Osteoblast (primary cell): ENCODE results near the gene PPIP5K1. TPM values are rescaled to one million over a fixed set of nuclear protein-coding genes. Genes with fewer than 3 reads are reported as not detected.
A peak's percentile ranks its signal among the peaks of the same experiment; 100 is the strongest.

Source experiments
- DNase-seq: peaks from one replicate; pipeline ENCODE4 v3.0.0; 2011; ENCODE audit warnings: low spot score, mixed read lengths; ENCODE audit not compliant: insufficient read length; ENCODE audit errors: missing footprints
- H2AFZ ChIP-seq: 2 replicates; pipeline ENCODE4 v1.6.0; 2011; ENCODE audit warnings: mild to moderate bottlenecking, low read length
- H3K27ac ChIP-seq: 2 replicates; pipeline ENCODE4 v1.5.1; 2011; ENCODE audit warnings: mild to moderate bottlenecking, low read depth, low read length, moderate library complexity
- H3K27me3 ChIP-seq: 2 replicates; pipeline ENCODE4 v1.6.0; 2012; ENCODE audit warnings: mild to moderate bottlenecking, control low read depth, inconsistent platforms, low read length, moderate library complexity; ENCODE audit not compliant: insufficient read depth
- H3K36me3 ChIP-seq: 2 replicates; pipeline ENCODE4 v1.5.1; 2011; ENCODE audit warnings: mild to moderate bottlenecking, low read length, control low read depth, moderate library complexity; ENCODE audit not compliant: insufficient read depth
- H3K4me1 ChIP-seq: 2 replicates; pipeline ENCODE4 v1.5.1; 2011; ENCODE audit warnings: mild to moderate bottlenecking, low read length, control low read depth, moderate library complexity; ENCODE audit not compliant: insufficient read depth
- H3K4me2 ChIP-seq: 2 replicates; pipeline ENCODE4 v1.6.0; 2011; ENCODE audit warnings: mild to moderate bottlenecking, low read length; ENCODE audit not compliant: insufficient read depth
- H3K4me3 ChIP-seq: fragments of 200-600 bp; sonication (generic); 3 replicates; pipeline ENCODE4 v1.5.1; 2012; ENCODE audit warnings: mild to moderate bottlenecking, low read length, inconsistent platforms; ENCODE audit not compliant: insufficient read depth
- H3K79me2 ChIP-seq: 2 replicates; pipeline ENCODE4 v1.6.0; 2012; ENCODE audit warnings: mild to moderate bottlenecking, low read length, control low read depth, inconsistent platforms; ENCODE audit not compliant: insufficient read depth
- H3K9me3 ChIP-seq: 2 replicates; pipeline ENCODE4 v1.5.1; 2011; ENCODE audit warnings: low read depth, low read length, control low read depth
- H4K20me1 ChIP-seq: 2 replicates; pipeline ENCODE4 v1.6.0; 2012; ENCODE audit warnings: mild to moderate bottlenecking, low read length, control low read depth; ENCODE audit not compliant: insufficient read depth
- CTCF ChIP-seq: IDR thresholded peaks from 2 replicates; pipeline ENCODE4 v1.5.1; 2011; ENCODE audit warnings: mild to moderate bottlenecking, low read depth, low read length, moderate library complexity; ENCODE audit errors: extremely low read depth
- total RNA-seq: library from RNA; depleted of rRNA; stranded (reverse); fragments of >200 nt; gene quantifications from 2 replicates; pipeline ENCODE4 v1.2.3, GENCODE V29; 2012

PPIP5K1 gene
- total RNA-seq, 1 donor = 20.3 TPM

- no peak overlapping the region for H3K4me2 ChIP-seq
- peaks cover 64% of the 10 kb centered on the region for H3K79me2 ChIP-seq
- no peak overlapping the region for H3K27ac ChIP-seq
- peak; percentile 2 for DNase-seq
- H3K36me3 ChIP-seq = peaks cover 69% of the 10 kb centered on the region
- H3K9me3 ChIP-seq = no peaks in the 10 kb centered on the region
- TF ChIP-seq CTCF = no peak
- H4K20me1 ChIP-seq = peaks cover 79% of the 10 kb centered on the region
- H3K27me3 ChIP-seq = no peaks in the 10 kb centered on the region
- no peak overlapping the region for H2AFZ ChIP-seq
- peaks cover 11% of the 10 kb centered on the region for H3K4me1 ChIP-seq
- H3K4me3 ChIP-seq = no peak overlapping the region
Observed at GRCh38 chr15:43522247-43522646, 67.8 kb downstream of the PPIP5K1 start.

GRCh38 chr15:43521419-43521818, 68.6 kb downstream of the PPIP5K1 start:
- H3K79me2 ChIP-seq = peaks cover 67% of the 10 kb centered on the region
- peak; percentile 25 for DNase-seq
- H2AFZ ChIP-seq = no peak overlapping the region
- H3K27me3 ChIP-seq = no peaks in the 10 kb centered on the region
- H3K4me3 ChIP-seq = no peak overlapping the region
- H3K36me3 ChIP-seq = peaks cover 66% of the 10 kb centered on the region
- no peak for TF ChIP-seq CTCF
- no peaks in the 10 kb centered on the region for H3K9me3 ChIP-seq
- no peak overlapping the region for H3K4me2 ChIP-seq
- H3K4me1 ChIP-seq = peaks cover 20% of the 10 kb centered on the region
- H3K27ac ChIP-seq = no peak overlapping the region
- peaks cover 76% of the 10 kb centered on the region for H4K20me1 ChIP-seq

GRCh38 chr15:43520138-43520537, 69.9 kb downstream of the PPIP5K1 start:
- no peak overlapping the region for H3K4me2 ChIP-seq
- H3K27me3 ChIP-seq = no peaks in the 10 kb centered on the region
- no peak overlapping the region for H3K4me3 ChIP-seq
- no peak overlapping the region for H3K27ac ChIP-seq
- H3K9me3 ChIP-seq = no peaks in the 10 kb centered on the region
- TF ChIP-seq CTCF = no peak
- H3K36me3 ChIP-seq = peaks cover 53% of the 10 kb centered on the region
- DNase-seq = peak; percentile 1
- H4K20me1 ChIP-seq = peaks cover 67% of the 10 kb centered on the region
- peaks cover 28% of the 10 kb centered on the region for H3K4me1 ChIP-seq
- H3K79me2 ChIP-seq = peaks cover 60% of the 10 kb centered on the region
- H2AFZ ChIP-seq = no peak overlapping the region

GRCh38 chr15:43519196-43519595, 70.8 kb downstream of the PPIP5K1 start:
- Histone ChIP-seq H3K27me3 (no peaks in the 10 kb centered on the region), H3K4me1 (peaks cover 32% of the 10 kb centered on the region), H3K4me2 (peak overlapping the region; percentile 97), H2AFZ (no peak overlapping the region), H4K20me1 (peaks cover 58% of the 10 kb centered on the region), H3K9me3 (no peaks in the 10 kb centered on the region), H3K36me3 (peaks cover 44% of the 10 kb centered on the region), H3K79me2 (peaks cover 58% of the 10 kb centered on the region), H3K4me3 (peak overlapping the region; percentile 98), H3K27ac (no peak overlapping the region)
- peak; percentile 32 for DNase-seq
- TF ChIP-seq CTCF = no peak
